ENCODE measurements around the gene POC1B. TPM values are rescaled to one million over a fixed set of nuclear protein-coding genes. Genes with fewer than 3 reads are reported as not detected.

POC1B gene
- total RNA-seq, 2 donors from 2014 or later: 11.9 to 30.7 TPM

GRCh38 chr12:89507015-89507824 is 18.6 kb downstream of the POC1B start:
- Histone ChIP-seq H3K4me1 (ENCODE audit: control insufficient read depth in 1 of 2, low read depth in 2 of 2) (peaks cover 0 to 2% of the 10 kb centered on the region in 2 donors), H3K36me3 (no peaks in the 10 kb centered on the region), H3K4me3 (no peak overlapping the region), H3K9me3 (no peaks in the 10 kb centered on the region), H3K27ac (no peak overlapping the region), H3K27me3 (replicated peaks; ENCODE audit: insufficient read depth) (no peaks in the 10 kb centered on the region)
- TF ChIP-seq CTCF (IDR thresholded peaks at IDR 0.05): no peak
- DNase-seq (ENCODE audit: low spot score): no peak
- ATAC-seq (ENCODE audit: insufficient number of reproducible peaks, low FRiP score, low read depth): no peak

- Histone ChIP-seq H3K36me3 (no peaks in the 10 kb centered on the region), H3K4me1 (ENCODE audit: control insufficient read depth in 1 of 2, low read depth in 2 of 2) (peaks cover 0 to 2% of the 10 kb centered on the region in 2 donors), H3K27me3 (replicated peaks; ENCODE audit: insufficient read depth) (no peaks in the 10 kb centered on the region), H3K27ac (no peak overlapping the region), H3K9me3 (no peaks in the 10 kb centered on the region), H3K4me3 (no peak overlapping the region)
- ATAC-seq (ENCODE audit: insufficient number of reproducible peaks, low FRiP score, low read depth) (no peak), DNase-seq (ENCODE audit: low spot score) (no peak)
- no peak for TF ChIP-seq CTCF (IDR thresholded peaks at IDR 0.05)
These were observed 19.8 kb downstream of the POC1B start for GRCh38 chr12:89506050-89506449.

- peaks cover 2 to 8% of the 10 kb centered on the region in 2 donors for H3K4me1 ChIP-seq (ENCODE audit: control insufficient read depth in 1 of 2, low read depth in 2 of 2)
- H3K27me3 ChIP-seq (replicated peaks; ENCODE audit: insufficient read depth): no peaks in the 10 kb centered on the region
- no peak overlapping the region for H3K4me3 ChIP-seq
- H3K9me3 ChIP-seq: no peaks in the 10 kb centered on the region
- ATAC-seq (ENCODE audit: insufficient number of reproducible peaks, low FRiP score, low read depth) (no peak), DNase-seq (ENCODE audit: low spot score) (no peak)
- no peaks in the 10 kb centered on the region for H3K36me3 ChIP-seq
- no peak for TF ChIP-seq CTCF (IDR thresholded peaks at IDR 0.05)
- H3K27ac ChIP-seq: no peak overlapping the region
These were observed 21.1 kb downstream of the POC1B start for GRCh38 chr12:89504560-89505346.

- no peak for TF ChIP-seq CTCF (IDR thresholded peaks at IDR 0.05)
- ATAC-seq (ENCODE audit: insufficient number of reproducible peaks, low FRiP score, low read depth) (no peak), DNase-seq (ENCODE audit: low spot score) (no peak)
These were observed 24.1 kb downstream of the POC1B start for GRCh38 chr12:89501793-89502192.

GRCh38 chr12:89499857-89500256 is 26.0 kb downstream of the POC1B start:
- TF ChIP-seq CTCF (IDR thresholded peaks at IDR 0.05): no peak
- Histone ChIP-seq H3K4me3 (no peak overlapping the region), H3K27ac (peak overlapping the region in 1 of 2 donors; percentile 19)

More at GRCh38 chr12:89501793-89502192, 24.1 kb downstream of the POC1B start:
- Histone ChIP-seq H3K4me3 (no peak overlapping the region), H3K4me1 (ENCODE audit: control insufficient read depth in 1 of 2, low read depth in 2 of 2) (peaks cover 0 to 27% of the 10 kb centered on the region in 2 donors), H3K9me3 (no peaks in the 10 kb centered on the region), H3K36me3 (no peaks in the 10 kb centered on the region), H3K27me3 (replicated peaks; ENCODE audit: insufficient read depth) (no peaks in the 10 kb centered on the region), H3K27ac (no peak overlapping the region)

More at GRCh38 chr12:89499857-89500256, 26.0 kb downstream of the POC1B start:
- H3K27me3 ChIP-seq (replicated peaks; ENCODE audit: insufficient read depth): no peaks in the 10 kb centered on the region
- no peaks in the 10 kb centered on the region for H3K36me3 ChIP-seq
- no peak for ATAC-seq (ENCODE audit: insufficient number of reproducible peaks, low FRiP score, low read depth)
- DNase-seq (ENCODE audit: low spot score): no peak
- H3K4me1 ChIP-seq (ENCODE audit: control insufficient read depth in 1 of 2, low read depth in 2 of 2): peaks cover 0 to 35% of the 10 kb centered on the region in 2 donors
- H3K9me3 ChIP-seq: no peaks in the 10 kb centered on the region

Measured in thoracic aorta (tissue), 2 donors.